Activated naive CD8-positive, alpha-beta T cell treated with anti-CD3 and anti-CD28 coated beads, Interleukin-2, amount 50 U/mL, for 16 hours (primary cell): ENCODE results near the gene MFN1.

Experiments used
- DNase-seq: peaks from one replicate; pipeline ENCODE4 v3.0.0-alpha.2; 2020; ENCODE audit warnings: low read depth, low spot score

MFN1 gene

GRCh38 chr3:179336345-179336929 lies 11.1 kb upstream of the MFN1 start:
- DNase-seq: no peak

GRCh38 chr3:179348325-179349013 lies 960 bp downstream of the MFN1 start:
- no peak for DNase-seq

GRCh38 chr3:179355996-179356395 lies 8.5 kb downstream of the MFN1 start:
- DNase-seq: no peak

- DNase-seq: no peak
Observed at GRCh38 chr3:179363332-179363731, 15.8 kb downstream of the MFN1 start.

- no peak for DNase-seq
Observed at GRCh38 chr3:179369621-179370020, 22.1 kb downstream of the MFN1 start.

- DNase-seq: no peak
Observed at GRCh38 chr3:179373938-179374337, 26.4 kb downstream of the MFN1 start.

GRCh38 chr3:179375091-179375999 lies 27.8 kb downstream of the MFN1 start:
- DNase-seq: no peak

- DNase-seq: no peak
Observed at GRCh38 chr3:179376474-179376873, 29.0 kb downstream of the MFN1 start.

- DNase-seq: no peak
Observed at GRCh38 chr3:179391906-179392305, 44.4 kb downstream of the MFN1 start.

GRCh38 chr3:179398574-179399231 lies 51.2 kb downstream of the MFN1 start:
- no peak for DNase-seq

- no peak for DNase-seq
Observed at GRCh38 chr3:179401561-179401960, 54.1 kb downstream of the MFN1 start.

GRCh38 chr3:179402963-179403362 lies 55.5 kb downstream of the MFN1 start:
- DNase-seq: no peak

GRCh38 chr3:179404307-179404706 lies 56.8 kb downstream of the MFN1 start:
- DNase-seq: no peak

GRCh38 chr3:179410331-179410730 lies 62.8 kb downstream of the MFN1 start:
- no peak for DNase-seq

- DNase-seq: no peak
Observed at GRCh38 chr3:179410999-179411398, 63.5 kb downstream of the MFN1 start.

- no peak for DNase-seq
Observed at GRCh38 chr3:179414804-179415203, 67.3 kb downstream of the MFN1 start.

GRCh38 chr3:179415377-179415776 lies 67.9 kb downstream of the MFN1 start:
- DNase-seq: no peak

- DNase-seq: no peak
Observed at GRCh38 chr3:179416681-179417080, 69.2 kb downstream of the MFN1 start.

GRCh38 chr3:179418610-179419009 lies 71.1 kb downstream of the MFN1 start:
- no peak for DNase-seq

- DNase-seq: no peak
Observed at GRCh38 chr3:179421500-179421899, 74.0 kb downstream of the MFN1 start.

GRCh38 chr3:179425075-179425474 lies 77.6 kb downstream of the MFN1 start:
- DNase-seq: no peak
